CD4-positive, alpha-beta T cell (primary cell): Measurements from ENCODE around the gene KLHL36. TPM values are rescaled to one million over a fixed set of nuclear protein-coding genes. Genes with fewer than 3 reads are reported as not detected.

Experiments
- ATAC-seq: fragments of 200-7000 bp; cut with Tn5 transposase; one replicate; pipeline ENCODE4 v1.10.0; 2022; ENCODE audit warnings: mild to moderate bottlenecking; ENCODE audit not compliant: poor library complexity
- CTCF ChIA-PET: fragments of 350-600 bp; sonication (Branson Sonifier 250); formaldehyde crosslinking; loops from one replicate; lab custom pipeline; 2021; ENCODE audit warnings: antibody characterized with exemption, inconsistent platforms; lab: Charles Lee
- POLR2A ChIA-PET: fragments of 350-600 bp; sonication (Branson Sonifier 250); formaldehyde crosslinking; loops from one replicate; lab custom pipeline; 2021; ENCODE audit warnings: antibody characterized with exemption, inconsistent platforms; lab: Charles Lee
- DNase-seq, 14 experiments: peaks; one replicate each; pipeline ENCODE4 v3.0.0-alpha.2; 2013 to 2020; ENCODE audit warnings: mixed read lengths in 2 of 14
- H3K27ac ChIP-seq, 2 donors: one replicate each; pipeline versions ENCODE4 v1.5.1 to v1.7.0; 2013; ENCODE audit warnings: low read length in 2 of 2, low read depth in 1 of 2, mild to moderate bottlenecking in 1 of 2
- H3K27me3 ChIP-seq, 2 experiments: 1 replicate in 1 of 2; 2 replicates in 1 of 2; pipeline versions ENCODE4 v1.6.1 to v1.7.0; 2013; ENCODE audit warnings: low read length in 2 of 2, control low read depth in 1 of 2, mild to moderate bottlenecking in 1 of 2, moderate library complexity in 1 of 2; ENCODE audit not compliant: insufficient read depth in 2 of 2, control insufficient read depth in 1 of 2
- H3K36me3 ChIP-seq: one replicate; pipeline ENCODE4 v1.6.1; 2013; ENCODE audit warnings: low read length, control low read depth; ENCODE audit not compliant: insufficient read depth
- H3K4me1 ChIP-seq: one replicate; pipeline ENCODE4 v1.6.1; 2013; ENCODE audit warnings: low read length, control low read depth; ENCODE audit not compliant: insufficient read depth
- H3K4me3 ChIP-seq: one replicate; pipeline ENCODE4 v1.5.1; 2013; ENCODE audit warnings: mild to moderate bottlenecking, low read length, moderate library complexity
- H3K9me3 ChIP-seq, 2 experiments: 1 replicate in 1 of 2; 2 replicates in 1 of 2; pipeline versions ENCODE4 v1.6.1 to v1.7.0; 2013; ENCODE audit warnings: low read length in 2 of 2, mild to moderate bottlenecking in 2 of 2, control low read depth in 1 of 2, moderate library complexity in 1 of 2; ENCODE audit not compliant: control insufficient read depth in 1 of 2, insufficient read depth in 1 of 2
- H3K27ac Mint-ChIP-seq: one replicate; pipeline ENCODE4 v1.8.0; 2020; ENCODE audit warnings: mixed read lengths
- H3K27me3 Mint-ChIP-seq: one replicate; pipeline ENCODE4 v1.8.0; 2021; ENCODE audit warnings: mixed read lengths
- H3K36me3 Mint-ChIP-seq: one replicate; pipeline ENCODE4 v1.8.0; 2021; ENCODE audit warnings: low read depth, mixed read lengths
- H3K4me1 Mint-ChIP-seq: one replicate; pipeline ENCODE4 v1.8.0; 2021; ENCODE audit warnings: low read depth, mixed read lengths
- H3K4me3 Mint-ChIP-seq: one replicate; pipeline ENCODE4 v1.8.0; 2020; ENCODE audit warnings: mild to moderate bottlenecking, mixed read lengths
- H3K9me3 Mint-ChIP-seq: one replicate; pipeline ENCODE4 v1.8.0; 2020; ENCODE audit warnings: mixed read lengths
- intact Hi-C, 2 experiments: fragments of 100-400 bp; cut with DNase I in 1 of 2; cut with micrococcal nuclease in 1 of 2; formaldehyde crosslinking; loops; one replicate each; pipeline versions ENCODE4 v1.15.1 to v1.9.0; 2023 to 2025; cut with DNase I, micrococcal nuclease
- total RNA-seq, 174 experiments: library from RNA in 2 of 174; stranded (reverse) in 2 of 174; gene quantifications; one replicate each; pipeline ENCODE4 v1.2.3 and lab custom pipeline; 2021 to 2026
- TF ChIP-seq, protein P1 (sequence below): fragments of 200-600 bp; IDR thresholded peaks from one replicate; pipeline ENCODE4 v1.8.0; 2022; ENCODE audit warnings: antibody characterized with exemption, mild to moderate bottlenecking

The KLHL36 gene
- total RNA-seq, 2 experiments from 2014 or later: 76.6 to 78.6 TPM

DNA sequence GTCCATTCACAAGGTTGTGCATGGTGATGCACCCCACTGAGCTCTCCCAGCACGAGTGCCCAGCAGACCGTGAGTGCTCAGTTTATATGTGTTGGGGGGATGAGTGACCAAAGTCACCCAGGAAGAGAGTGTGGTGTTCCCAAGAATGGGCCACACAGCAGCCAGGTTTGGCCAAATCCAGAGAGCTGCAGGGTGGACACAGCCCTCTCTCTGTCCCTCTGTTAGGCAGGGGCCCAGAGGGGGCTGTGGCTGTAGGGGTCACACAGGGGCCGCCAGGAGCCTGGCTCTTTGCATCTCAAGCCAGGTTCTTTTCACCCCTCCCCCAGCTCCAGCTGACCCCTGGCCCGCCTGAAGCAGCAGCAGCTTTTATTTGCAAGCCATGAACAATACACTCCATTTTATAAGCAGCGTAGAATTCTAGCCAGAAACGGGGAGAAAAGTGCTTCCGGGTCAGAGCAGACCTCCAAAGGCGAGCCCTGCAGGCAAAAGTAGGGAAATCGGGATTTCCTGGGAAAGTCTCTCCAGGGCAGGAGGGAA lies 43.8 kb upstream of the KLHL36 start:
- intact Hi-C loops: no loop called here
- POLR2A ChIA-PET: interaction anchor here (2.7 to 11.1 kb wide), 2 partner anchors 12 to 91 kb away, joined by 10 to 135 read pairs; partner anchors contain the start of gene COTL1
- no peaks in the 10 kb centered on the region for H3K9me3 ChIP-seq
- peaks cover 15% of the 10 kb centered on the region for H3K36me3 ChIP-seq
- H3K27me3 ChIP-seq: no peaks in the 10 kb centered on the region
- no peaks in the 10 kb centered on the region for H3K27me3 Mint-ChIP-seq
- peaks cover 47% of the 10 kb centered on the region for H3K36me3 Mint-ChIP-seq
- no peak overlapping the region for H3K4me3 ChIP-seq
- ATAC-seq: no peak
- H3K4me1 Mint-ChIP-seq: peaks cover 87% of the 10 kb centered on the region
- peak overlapping the region; percentile 45 to 55 for H3K27ac ChIP-seq
- peak overlapping the region; percentile 50 for H3K4me3 Mint-ChIP-seq
- H3K9me3 Mint-ChIP-seq: no peaks in the 10 kb centered on the region
- DNase-seq: no peak
- H3K27ac Mint-ChIP-seq: peak overlapping the region; percentile 88
- TF ChIP-seq, protein P1, sequence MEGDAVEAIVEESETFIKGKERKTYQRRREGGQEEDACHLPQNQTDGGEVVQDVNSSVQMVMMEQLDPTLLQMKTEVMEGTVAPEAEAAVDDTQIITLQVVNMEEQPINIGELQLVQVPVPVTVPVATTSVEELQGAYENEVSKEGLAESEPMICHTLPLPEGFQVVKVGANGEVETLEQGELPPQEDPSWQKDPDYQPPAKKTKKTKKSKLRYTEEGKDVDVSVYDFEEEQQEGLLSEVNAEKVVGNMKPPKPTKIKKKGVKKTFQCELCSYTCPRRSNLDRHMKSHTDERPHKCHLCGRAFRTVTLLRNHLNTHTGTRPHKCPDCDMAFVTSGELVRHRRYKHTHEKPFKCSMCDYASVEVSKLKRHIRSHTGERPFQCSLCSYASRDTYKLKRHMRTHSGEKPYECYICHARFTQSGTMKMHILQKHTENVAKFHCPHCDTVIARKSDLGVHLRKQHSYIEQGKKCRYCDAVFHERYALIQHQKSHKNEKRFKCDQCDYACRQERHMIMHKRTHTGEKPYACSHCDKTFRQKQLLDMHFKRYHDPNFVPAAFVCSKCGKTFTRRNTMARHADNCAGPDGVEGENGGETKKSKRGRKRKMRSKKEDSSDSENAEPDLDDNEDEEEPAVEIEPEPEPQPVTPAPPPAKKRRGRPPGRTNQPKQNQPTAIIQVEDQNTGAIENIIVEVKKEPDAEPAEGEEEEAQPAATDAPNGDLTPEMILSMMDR: no peak
- H3K4me1 ChIP-seq: peaks cover 96% of the 10 kb centered on the region
- CTCF ChIA-PET: no interaction called here

DNA sequence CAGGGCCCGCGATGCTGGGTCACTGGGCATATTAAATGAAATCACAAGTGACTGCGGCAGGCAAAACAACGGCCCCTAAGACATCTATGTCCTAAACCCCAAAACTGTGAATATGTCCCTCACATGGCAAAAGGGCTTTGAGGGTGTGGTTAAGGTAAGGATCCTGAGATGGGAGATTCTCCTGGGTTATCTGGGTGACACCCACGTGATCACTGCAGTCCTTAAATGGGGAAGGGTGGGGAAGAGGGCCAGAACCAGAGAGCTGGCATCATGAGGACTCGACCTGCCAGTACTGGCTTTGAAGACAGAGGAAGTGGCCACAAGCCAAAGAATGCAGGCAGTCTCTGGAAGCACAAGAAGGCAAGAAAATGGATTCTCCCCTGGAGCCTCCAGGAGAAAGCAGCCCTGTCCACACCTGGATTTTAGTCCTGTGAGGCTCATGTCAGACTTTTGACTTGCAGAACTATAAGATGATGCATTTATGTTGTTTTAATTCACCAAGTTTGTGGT lies 42.9 kb upstream of the KLHL36 start:
- peak overlapping the region; percentile 39 to 63 for H3K27ac ChIP-seq
- peaks cover 97% of the 10 kb centered on the region for H3K4me1 ChIP-seq
- peaks cover 89% of the 10 kb centered on the region for H3K4me1 Mint-ChIP-seq
- H3K36me3 Mint-ChIP-seq: peaks cover 55% of the 10 kb centered on the region
- H3K4me3 Mint-ChIP-seq: no peak overlapping the region
- H3K4me3 ChIP-seq: no peak overlapping the region
- H3K27ac Mint-ChIP-seq: peak overlapping the region; percentile 88
- intact Hi-C loops: no loop called here
- H3K27me3 ChIP-seq: no peaks in the 10 kb centered on the region
- no peaks in the 10 kb centered on the region for H3K9me3 ChIP-seq
- TF ChIP-seq, protein P1: no peak
- DNase-seq (no peak), ATAC-seq (no peak)
- ChIA-PET POLR2A (interaction anchor here (1.0 to 11.1 kb wide), 3 partner anchors 11 to 94 kb away, joined by 4 to 135 read pairs (median 10); partner anchors contain the start of gene COTL1), CTCF (no interaction called here)
- peaks cover 15% of the 10 kb centered on the region for H3K36me3 ChIP-seq
- H3K9me3 Mint-ChIP-seq: no peaks in the 10 kb centered on the region
- no peaks in the 10 kb centered on the region for H3K27me3 Mint-ChIP-seq

DNA sequence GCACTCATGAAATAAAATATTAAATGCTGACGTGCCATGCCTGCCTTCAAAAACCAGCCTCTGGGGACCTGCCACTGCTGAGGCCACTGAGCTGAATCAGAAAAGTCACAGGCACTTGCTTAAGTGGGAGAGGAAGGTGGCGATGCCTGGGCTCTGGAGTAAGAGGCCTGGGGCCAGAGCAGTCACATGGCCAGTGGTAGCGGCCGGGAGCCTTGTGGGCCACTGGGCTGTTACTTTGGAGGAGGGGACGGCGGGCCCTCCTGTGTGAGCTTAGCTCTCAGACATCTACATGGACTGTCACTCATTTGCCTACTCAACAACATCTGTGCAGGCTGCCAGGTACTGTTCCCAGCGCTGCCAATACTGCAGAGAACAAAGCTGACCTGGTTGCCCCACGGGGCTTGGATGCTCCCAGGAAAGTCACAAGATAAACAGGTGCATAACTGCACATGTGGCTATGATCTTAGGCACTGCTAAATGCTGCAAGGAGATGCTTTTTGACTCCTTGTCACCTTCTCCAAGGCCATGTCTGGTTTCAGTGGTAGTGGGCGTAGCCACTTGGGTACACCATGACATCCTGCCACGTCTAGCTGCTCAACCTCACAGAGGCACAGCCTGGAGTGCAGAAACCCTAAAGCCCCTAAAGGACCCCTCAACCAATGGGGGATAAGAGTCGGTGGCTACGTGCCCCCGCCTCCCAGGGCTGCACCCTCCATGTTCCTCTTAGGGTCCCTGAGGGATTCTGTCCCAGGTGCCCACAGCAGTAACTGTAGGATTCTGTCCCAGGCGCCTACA lies 42.0 kb upstream of the KLHL36 start:
- no peaks in the 10 kb centered on the region for H3K9me3 ChIP-seq
- peaks cover 57% of the 10 kb centered on the region for H3K36me3 Mint-ChIP-seq
- peaks cover 15% of the 10 kb centered on the region for H3K36me3 ChIP-seq
- peaks cover 89% of the 10 kb centered on the region for H3K4me1 Mint-ChIP-seq
- H3K27ac Mint-ChIP-seq: peak overlapping the region; percentile 88
- peak overlapping the region; percentile 71 for H3K4me3 Mint-ChIP-seq
- CTCF ChIA-PET: interaction anchor here (0.6 to 0.9 kb wide), 3 partner anchors 16 to 17 kb away, joined by 3 read pairs; no protein-coding TSS in a partner anchor
- no peak overlapping the region for H3K4me3 ChIP-seq
- no peaks in the 10 kb centered on the region for H3K27me3 ChIP-seq
- H3K27ac ChIP-seq: peak overlapping the region; percentile 51 to 63
- intact Hi-C loops: no loop called here
- POLR2A ChIA-PET: interaction anchor here (1.0 to 11.1 kb wide), 6 partner anchors 7 to 95 kb away, joined by 3 to 135 read pairs (median 11); partner anchors contain the start of gene COTL1
- no peaks in the 10 kb centered on the region for H3K9me3 Mint-ChIP-seq
- no peaks in the 10 kb centered on the region for H3K27me3 Mint-ChIP-seq
- peak in 5 of 14 experiments; percentile 38 to 66 (median 57) for DNase-seq
- peak; percentile 50 for ATAC-seq
- H3K4me1 ChIP-seq: peaks cover 97% of the 10 kb centered on the region
- TF ChIP-seq, protein P1: no peak
